ENCODE measurements around the gene PGLYRP4.

GRCh38 chr1:153359241-153359640 is 10.6 kb upstream of the PGLYRP4 start:
- TF ChIP-seq CTCF (IDR thresholded peaks at IDR 0.05; ENCODE audit: low read length): no peak
- no peak for TF ChIP-seq EZH2phosphoT487 (IDR thresholded peaks at IDR 0.05; ENCODE audit: low read length)
